ENCODE measurements around the gene KCNK4. TPM values are rescaled to one million over a fixed set of nuclear protein-coding genes. Genes with fewer than 3 reads are reported as not detected.
"Not testable (repeated sequence)": the region's sequence is repeated elsewhere in the genome, so short reads cannot be mapped to it uniquely, and the experiment has no call there.

The KCNK4 gene
- total RNA-seq, 1 experiment from 2014 or later = 0.10 TPM

GRCh38 chr11:64304316-64305072, 13.4 kb downstream of the KCNK4 start:
- peak; percentile 81 for DNase-seq (ENCODE audit: extremely low read depth, low read depth)

GRCh38 chr11:64305075-64305690, 14.1 kb downstream of the KCNK4 start, which contains the start of gene ESRRA:
TSS of gene ESRRA (plus strand) at chr11:64305524. CDS start at chr11:64307180, 1,656 bp downstream.
- DNase-seq (ENCODE audit: extremely low read depth, low read depth) = peak; percentile 95

GRCh38 chr11:64305691-64306562, 14.8 kb downstream of the KCNK4 start:
- DNase-seq (ENCODE audit: extremely low read depth, low read depth) = peak; percentile 48

- DNase-seq (ENCODE audit: extremely low read depth, low read depth) = no peak
Measured at GRCh38 chr11:64306563-64306875, 15.4 kb downstream of the KCNK4 start.

GRCh38 chr11:64306876-64307622, 15.9 kb downstream of the KCNK4 start:
- DNase-seq (ENCODE audit: extremely low read depth, low read depth) = no peak

GRCh38 chr11:64307795-64308194, 16.7 kb downstream of the KCNK4 start:
- not testable (repeated sequence) for DNase-seq (ENCODE audit: extremely low read depth, low read depth)

- no peak for DNase-seq (ENCODE audit: extremely low read depth, low read depth)
Measured at GRCh38 chr11:64312947-64313346, 21.8 kb downstream of the KCNK4 start.

- DNase-seq (ENCODE audit: extremely low read depth, low read depth) = no peak
Measured at GRCh38 chr11:64313491-64314145, 22.5 kb downstream of the KCNK4 start.

GRCh38 chr11:64314146-64314804, 23.2 kb downstream of the KCNK4 start:
- DNase-seq (ENCODE audit: extremely low read depth, low read depth) = no peak

- DNase-seq (ENCODE audit: extremely low read depth, low read depth) = no peak
Measured at GRCh38 chr11:64314805-64315561, 23.9 kb downstream of the KCNK4 start.

GRCh38 chr11:64315667-64316526, 24.8 kb downstream of the KCNK4 start:
- DNase-seq (ENCODE audit: extremely low read depth, low read depth) = not testable (repeated sequence)

GRCh38 chr11:64316672-64317324, 25.7 kb downstream of the KCNK4 start:
- no peak for DNase-seq (ENCODE audit: extremely low read depth, low read depth)

GRCh38 chr11:64317325-64317960, 26.3 kb downstream of the KCNK4 start, which contains the start of gene TRMT112:
TSS of gene TRMT112 (minus strand) at chr11:64317559. CDS start at chr11:64317526, 33 bp downstream.
- peak; percentile 96 for DNase-seq (ENCODE audit: extremely low read depth, low read depth)

GRCh38 chr11:64317961-64318765, 27.1 kb downstream of the KCNK4 start, which contains the start of gene PRDX5:
TSS of gene PRDX5 (plus strand) at chr11:64318121. CDS start at chr11:64318216, 95 bp downstream.
- peak; percentile 94 for DNase-seq (ENCODE audit: extremely low read depth, low read depth)
